GM12892 (cell line): ENCODE data around the gene ELP2.

Source experiments
- DNase-seq: peaks from one replicate; pipeline ENCODE4 v3.0.0; 2011; ENCODE audit not compliant: insufficient read length
- FAIRE-seq: peaks from 2 replicates; lab custom pipeline; 2011; peaks lifted over from hg19 to GRCh38; lab: Jason Lieb, UNC
- POLR2A ChIP-seq: IDR thresholded peaks from 2 replicates; pipeline ENCODE4 v1.6.1; 2011; ENCODE audit warnings: low read depth, low read length, control low read depth
- POLR2AphosphoS5 ChIP-seq: IDR thresholded peaks from 2 replicates; pipeline ENCODE4 v1.6.1; 2011; ENCODE audit warnings: low read depth, low read length, control low read depth
- TAF1 ChIP-seq: IDR thresholded peaks from 2 replicates; pipeline ENCODE4 v1.6.1; 2011; ENCODE audit warnings: low read depth, mild to moderate bottlenecking, control low read depth, low read length, borderline replicate concordance

Gene ELP2

DNA sequence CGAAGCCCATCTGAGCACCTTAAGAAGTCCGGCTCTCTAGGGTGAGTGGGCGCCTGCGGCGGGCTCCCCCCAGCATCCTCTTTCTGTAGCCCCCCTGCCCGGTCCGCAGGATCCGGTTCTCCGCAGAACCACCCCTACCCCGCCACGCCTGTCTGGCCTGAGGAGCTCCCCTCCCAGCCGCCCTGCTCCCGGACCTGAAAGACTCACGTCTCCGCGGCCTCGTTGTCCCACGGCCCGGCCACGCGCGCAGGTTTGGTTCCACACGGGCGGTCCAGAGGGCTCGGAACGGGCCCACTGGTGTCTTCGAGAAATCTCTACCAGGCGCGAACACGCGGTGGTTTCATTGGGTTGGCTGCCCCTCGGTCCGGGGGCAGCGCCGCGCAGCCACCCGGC, 796 bp upstream of the ELP2 start:
- FAIRE-seq (no peak), DNase-seq (no peak)
- TF ChIP-seq TAF1 (no peak), POLR2AphosphoS5 (no peak), POLR2A (no peak)

DNA sequence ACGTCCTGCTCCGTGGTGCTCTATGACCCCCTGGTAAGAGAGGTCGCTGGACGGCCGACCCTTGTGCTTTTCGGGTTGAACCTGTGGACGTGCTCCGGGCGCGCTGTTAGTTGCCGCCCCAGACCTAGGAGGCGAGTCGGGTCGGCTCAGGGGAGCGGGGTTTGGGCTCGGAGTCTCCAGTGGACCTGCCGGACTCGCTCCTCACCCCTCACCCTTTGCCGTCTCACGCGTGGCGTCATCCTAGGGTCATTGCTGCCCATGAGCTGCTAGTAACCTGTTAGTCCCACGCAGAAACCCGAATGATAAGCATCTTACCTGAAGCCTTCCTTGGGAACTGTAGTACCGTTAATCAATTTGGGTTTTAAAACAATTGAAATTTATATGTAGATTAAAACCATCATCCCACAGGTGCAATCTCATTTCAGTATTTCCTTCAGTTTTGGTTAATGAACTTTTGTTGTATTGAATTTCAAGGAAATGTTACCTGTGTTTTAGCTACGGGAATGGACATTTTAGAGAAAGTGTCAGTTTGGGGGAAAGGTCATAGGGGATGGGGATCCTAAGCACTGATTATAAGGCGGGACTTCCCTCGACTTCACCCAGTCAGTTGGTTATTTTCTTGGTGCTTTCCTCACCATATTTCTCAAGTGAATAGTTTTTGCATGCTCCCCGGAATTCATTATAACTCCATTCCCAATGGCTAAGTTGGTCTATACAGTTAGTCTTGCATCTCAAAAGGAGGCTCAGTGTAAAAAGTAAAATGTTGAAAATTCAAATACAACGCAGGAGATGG, 536 bp downstream of the ELP2 start:
- DNase-seq (no peak), FAIRE-seq (no peak)
- TF ChIP-seq POLR2AphosphoS5 (no peak), POLR2A (no peak), TAF1 (no peak)

DNA sequence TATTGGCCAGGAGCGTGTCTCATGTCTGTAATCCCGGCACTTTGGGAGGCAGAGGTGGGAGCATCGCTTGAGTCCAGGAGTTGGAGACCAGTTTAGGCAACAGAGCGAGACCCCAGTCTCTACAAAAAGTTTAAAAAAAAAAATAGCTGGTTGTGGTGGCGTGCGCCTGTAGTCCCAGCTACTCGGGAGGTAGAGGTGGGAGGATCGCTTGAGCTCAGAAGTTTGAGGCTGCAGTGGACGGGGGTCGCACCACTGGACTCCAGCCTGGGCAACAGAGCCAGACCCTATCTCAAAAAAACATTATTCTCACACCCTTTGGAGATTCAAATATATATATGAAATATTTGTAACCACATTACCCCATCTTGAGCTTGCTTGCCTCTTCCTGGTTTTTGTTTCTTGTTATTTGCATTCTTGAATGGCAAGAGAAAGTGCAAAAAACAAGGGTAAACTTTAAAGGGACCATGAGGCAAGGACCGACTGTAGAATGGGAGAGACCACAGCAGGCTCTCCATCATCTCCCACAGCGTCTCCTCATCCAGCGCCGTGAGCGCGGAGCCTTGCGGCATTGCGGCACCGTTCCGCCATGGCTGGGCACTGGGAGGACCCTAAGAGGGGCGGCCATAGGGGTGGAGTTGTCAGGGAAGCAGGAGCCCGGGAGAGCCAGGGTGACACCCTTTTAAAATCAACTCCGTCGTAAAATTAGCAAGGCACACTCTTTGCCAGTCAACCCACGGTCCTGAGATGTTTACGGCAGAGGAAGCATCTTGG, 1.4 kb downstream of the ELP2 start:
- DNase-seq (no peak), FAIRE-seq (no peak)
- TF ChIP-seq TAF1: no peak
- no peak for TF ChIP-seq POLR2A
- no peak for TF ChIP-seq POLR2AphosphoS5

GRCh38 chr18:36131692-36132483, 2.2 kb downstream of the ELP2 start:
- no peak for TF ChIP-seq POLR2A
- no peak for TF ChIP-seq TAF1
- TF ChIP-seq POLR2AphosphoS5: no peak
- no peak for FAIRE-seq
- DNase-seq: no peak

DNA sequence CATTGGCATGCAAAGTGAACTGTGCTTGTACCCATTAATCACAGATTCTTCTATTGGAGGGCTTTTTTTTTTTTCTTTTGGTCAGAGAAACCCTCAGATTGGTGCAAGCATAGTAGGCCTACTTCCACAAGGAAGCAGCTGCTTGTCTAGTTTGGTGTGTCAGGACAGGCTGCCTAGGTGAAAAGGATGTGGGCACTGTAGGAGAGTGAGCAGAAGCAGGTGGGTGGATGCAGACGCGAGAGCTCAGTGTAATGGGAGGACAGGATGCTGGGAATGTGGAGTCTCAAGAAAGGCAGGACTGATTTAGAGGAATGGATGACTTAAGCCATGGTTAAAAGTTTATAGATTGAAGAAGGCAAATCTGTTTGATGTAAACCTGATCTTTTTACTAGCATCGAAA, 3.1 kb downstream of the ELP2 start:
- DNase-seq: no peak

GRCh38 chr18:36135264-36135663, 5.6 kb downstream of the ELP2 start:
- FAIRE-seq: no peak
- DNase-seq: no peak
- TF ChIP-seq POLR2AphosphoS5 (no peak), TAF1 (no peak), POLR2A (no peak)

More for the DNA sequence above, 3.1 kb downstream of the ELP2 start:
- FAIRE-seq: no peak
- TF ChIP-seq TAF1: no peak

GRCh38 chr18:36139245-36139644, 9.5 kb downstream of the ELP2 start:
- no peak for FAIRE-seq
- DNase-seq: no peak
- TF ChIP-seq POLR2AphosphoS5 (no peak), TAF1 (no peak), POLR2A (no peak)

- DNase-seq (no peak), FAIRE-seq (no peak)
- TF ChIP-seq POLR2A (no peak), TAF1 (no peak), POLR2AphosphoS5 (no peak)
Measured at GRCh38 chr18:36141576-36141975, 11.9 kb downstream of the ELP2 start.

- no peak for TF ChIP-seq POLR2A
- no peak for TF ChIP-seq POLR2AphosphoS5
- no peak for TF ChIP-seq TAF1
- FAIRE-seq (no peak), DNase-seq (no peak)
Measured at GRCh38 chr18:36142751-36143150, 13.1 kb downstream of the ELP2 start.

DNA sequence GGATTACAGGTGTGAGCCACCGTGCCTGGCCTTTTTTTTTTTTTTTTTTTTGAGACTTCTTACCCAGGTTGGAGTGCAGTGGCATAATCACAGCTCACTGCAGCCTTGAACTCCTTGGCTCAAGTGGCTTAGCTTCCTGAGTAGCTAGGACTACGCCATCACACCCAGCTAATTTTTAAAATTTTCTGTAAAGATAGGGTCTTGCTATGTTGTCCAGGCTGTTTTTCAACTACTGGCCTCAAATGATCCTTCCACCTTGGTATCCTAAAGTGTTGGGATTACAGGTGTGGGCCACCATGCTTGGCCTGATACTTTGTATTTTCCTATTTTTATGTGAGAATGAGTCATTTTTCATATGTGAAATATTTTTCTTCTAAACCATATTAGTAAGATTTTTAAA, 13.7 kb downstream of the ELP2 start:
- TF ChIP-seq POLR2A: no peak
- TF ChIP-seq TAF1: no peak
- FAIRE-seq: no peak
- DNase-seq: no peak

DNA sequence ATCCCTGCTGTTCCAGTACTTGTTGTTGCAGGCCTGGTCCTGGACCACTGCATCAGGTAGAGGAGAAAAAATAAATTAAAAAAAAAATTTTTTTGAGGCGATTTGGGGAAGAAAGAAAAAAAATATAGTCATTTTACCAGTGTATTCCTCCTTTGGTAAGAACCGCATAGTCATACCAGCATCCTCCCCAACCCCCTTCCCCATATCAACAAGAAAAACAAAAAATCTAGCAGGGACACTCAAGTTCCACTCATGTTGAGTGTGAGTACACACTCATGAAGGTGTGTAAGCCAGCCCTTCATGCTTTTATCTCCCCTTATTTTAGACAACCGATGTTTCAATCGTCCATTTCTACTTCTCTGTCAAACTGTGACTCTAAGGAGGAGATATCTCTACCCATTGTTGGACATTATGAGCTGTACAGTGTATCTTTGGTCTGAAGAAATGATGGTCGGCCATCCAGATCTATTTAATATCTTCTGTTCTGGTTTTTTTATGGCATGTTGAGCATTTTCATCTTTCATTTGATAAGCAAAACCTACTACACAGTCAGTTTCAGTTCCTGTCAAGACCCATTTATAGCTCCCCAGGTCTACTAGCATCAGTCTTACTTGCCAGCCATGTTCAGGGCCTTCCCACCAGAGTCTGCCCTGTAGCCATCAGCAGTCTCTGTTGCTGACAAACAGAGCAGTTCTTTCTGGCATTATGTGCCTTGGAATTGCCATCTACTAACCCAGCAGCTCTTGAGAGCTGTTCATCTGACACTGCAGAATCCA, 20.0 kb downstream of the ELP2 start:
- no peak for DNase-seq
- no peak for TF ChIP-seq TAF1
- peak; percentile 32; the same call in 1 of the 2 replicates for TF ChIP-seq POLR2A
- peak; percentile 80 for FAIRE-seq
